KMS-11 (cell line): Measurements from ENCODE around the gene RABAC1.
"Not testable (repeated sequence)": the region's sequence is repeated elsewhere in the genome, so short reads cannot be mapped to it uniquely, and the experiment has no call there.

Source experiments
- H2AFZ ChIP-seq: fragments of 200-600 bp; sonication (generic); 2 replicates; pipeline ENCODE4 v1.6.1; 2016; ENCODE audit warnings: antibody characterized with exemption, mixed run types, low read depth
- H3K27ac ChIP-seq: fragments of 200-600 bp; sonication (generic); 2 replicates; pipeline ENCODE4 v1.6.1; 2016; ENCODE audit warnings: mild to moderate bottlenecking, mixed run types
- H3K27me3 ChIP-seq: fragments of 200-600 bp; sonication (generic); 2 replicates; pipeline ENCODE4 v1.6.1; 2017; ENCODE audit warnings: mild to moderate bottlenecking, low read depth, mixed run types, moderate library complexity; ENCODE audit not compliant: insufficient read depth
- H3K36me3 ChIP-seq: fragments of 200-600 bp; sonication (generic); 2 replicates; pipeline ENCODE4 v1.6.1; 2017; ENCODE audit warnings: mild to moderate bottlenecking, mixed run types; ENCODE audit not compliant: insufficient read depth
- H3K4me1 ChIP-seq: fragments of 200-600 bp; sonication (generic); 2 replicates; pipeline ENCODE4 v1.6.1; 2016; ENCODE audit warnings: mild to moderate bottlenecking, low read depth, mixed run types; ENCODE audit not compliant: poor library complexity, severe bottlenecking
- H3K4me2 ChIP-seq: fragments of 200-600 bp; sonication (generic); 2 replicates; pipeline ENCODE4 v1.7.0; 2016; ENCODE audit warnings: mild to moderate bottlenecking, mixed run types
- H3K4me3 ChIP-seq: fragments of 200-600 bp; sonication (generic); IDR thresholded peaks from 2 replicates; pipeline ENCODE4 v1.6.1; 2017; ENCODE audit warnings: low read depth, low read length, mixed read lengths; ENCODE audit not compliant: insufficient read depth
- H3K79me2 ChIP-seq: fragments of 200-600 bp; sonication (generic); 2 replicates; pipeline ENCODE4 v1.6.1; 2016; ENCODE audit warnings: low read depth, mixed run types; ENCODE audit not compliant: insufficient read depth
- H3K9ac ChIP-seq: fragments of 200-600 bp; sonication (generic); 2 replicates; pipeline ENCODE4 v1.6.1; 2016; ENCODE audit warnings: mild to moderate bottlenecking, mixed run types
- H4K20me1 ChIP-seq: fragments of 200-600 bp; sonication (generic); 2 replicates; pipeline ENCODE4 v1.6.1; 2016; ENCODE audit warnings: mild to moderate bottlenecking, mixed run types; ENCODE audit not compliant: insufficient read depth
- CTCF ChIP-seq: fragments of 200-600 bp; sonication (generic); conservative IDR thresholded peaks from 2 replicates; pipeline ENCODE4 v1.6.1; 2017; ENCODE audit warnings: low read depth, mild to moderate bottlenecking, antibody characterized with exemption, low read length, moderate library complexity, mixed read lengths

Gene RABAC1

GRCh38 chr19:41940731-41941409, 18.3 kb downstream of the RABAC1 start:
- Histone ChIP-seq H3K4me2 (no peak overlapping the region), H3K4me1 (peaks cover 28% of the 10 kb centered on the region), H2AFZ (no peak overlapping the region), H4K20me1 (no peaks in the 10 kb centered on the region), H3K9ac (no peak overlapping the region), H3K27ac (no peak overlapping the region), H3K27me3 (peaks cover 31% of the 10 kb centered on the region), H3K79me2 (no peaks in the 10 kb centered on the region), H3K4me3 (no peak overlapping the region), H3K36me3 (no peaks in the 10 kb centered on the region)
- TF ChIP-seq CTCF = no peak

- Histone ChIP-seq H3K27me3 (peaks cover 39% of the 10 kb centered on the region), H3K4me2 (no peak overlapping the region), H3K4me1 (peaks cover 22% of the 10 kb centered on the region), H3K9ac (no peak overlapping the region), H2AFZ (no peak overlapping the region), H3K36me3 (no peaks in the 10 kb centered on the region), H4K20me1 (no peaks in the 10 kb centered on the region), H3K79me2 (no peaks in the 10 kb centered on the region), H3K4me3 (no peak overlapping the region), H3K27ac (no peak overlapping the region)
- TF ChIP-seq CTCF = no peak
Measured at GRCh38 chr19:41939861-41940730, 19.0 kb downstream of the RABAC1 start.

GRCh38 chr19:41939209-41939608, 19.9 kb downstream of the RABAC1 start:
- H4K20me1 ChIP-seq, H3K27ac ChIP-seq, H2AFZ ChIP-seq, H3K9ac ChIP-seq, H3K79me2 ChIP-seq, H3K4me2 ChIP-seq, H3K4me3 ChIP-seq, H3K36me3 ChIP-seq: not testable (repeated sequence)
- H3K4me1 ChIP-seq = peaks cover 13% of the 10 kb centered on the region
- H3K27me3 ChIP-seq = peaks cover 39% of the 10 kb centered on the region

- peaks cover 51% of the 10 kb centered on the region for H3K27me3 ChIP-seq
- peaks cover 6% of the 10 kb centered on the region for H3K4me1 ChIP-seq
- H3K9ac ChIP-seq = no peak overlapping the region
- H3K4me3 ChIP-seq = no peak overlapping the region
- H3K27ac ChIP-seq = no peak overlapping the region
- no peaks in the 10 kb centered on the region for H3K36me3 ChIP-seq
- TF ChIP-seq CTCF = 0 out of 2 replicates have a peak, but pooled peaks have one; percentile 20
- H3K4me2 ChIP-seq = no peak overlapping the region
- no peaks in the 10 kb centered on the region for H4K20me1 ChIP-seq
- H2AFZ ChIP-seq = no peak overlapping the region
- no peaks in the 10 kb centered on the region for H3K79me2 ChIP-seq
Measured at GRCh38 chr19:41937525-41938468, 21.3 kb downstream of the RABAC1 start.
